Tibial artery (tissue), 4 donors: ENCODE results near the gene THBS2.

Experiments
- DNase-seq, 2 donors: peaks; one replicate each; pipeline ENCODE4 v3.0.0-alpha.2; 2019
- H3K27ac ChIP-seq, 2 donors: fragments of 200-600 bp; sonication (generic) in 1 of 2; 1 replicate in 1 of 2; 2 replicates in 1 of 2; pipeline ENCODE4 v1.5.1; 2018 to 2019; ENCODE audit warnings: mild to moderate bottlenecking in 1 of 2
- H3K27me3 ChIP-seq, 2 donors: fragments of 200-600 bp; sonication (generic) in 1 of 2; one replicate each; pipeline versions ENCODE4 v1.5.1 to v1.6.0; 2016 to 2019
- H3K36me3 ChIP-seq, 3 donors: fragments of 200-600 bp; sonication (generic) in 2 of 3; one replicate each; pipeline ENCODE4 v1.5.1; 2016 to 2019; ENCODE audit warnings: mild to moderate bottlenecking in 2 of 3
- H3K4me1 ChIP-seq, 4 donors: fragments of 200-600 bp; sonication (generic) in 2 of 4; 1 replicate in 3 of 4; 2 replicates in 1 of 4; pipeline ENCODE4 v1.5.1; 2016 to 2019
- H3K4me3 ChIP-seq, 2 donors: fragments of 200-600 bp; sonication (generic) in 1 of 2; 1 replicate in 1 of 2; 2 replicates in 1 of 2; pipeline ENCODE4 v1.5.1; 2018 to 2019; ENCODE audit warnings: mild to moderate bottlenecking in 2 of 2
- H3K9me3 ChIP-seq, 3 donors: fragments of 200-600 bp; sonication (generic) in 1 of 3; one replicate each; pipeline ENCODE4 v1.5.1; 2016 to 2019
- intact Hi-C: fragments of 100-400 bp; cut with DNase I; formaldehyde crosslinking; loops from one replicate; pipeline ENCODE4 v1.15.0; 2023; ENCODE audit warnings: low total_unique reads
- TF ChIP-seq, protein P1 (sequence below), 2 experiments: fragments of 200-600 bp in 1 of 2; fragments of 450-650 bp in 1 of 2; IDR thresholded peaks; one replicate each; pipeline ENCODE4 v1.5.1; 2017 to 2019; ENCODE audit warnings: antibody characterized with exemption in 2 of 2, mild to moderate bottlenecking in 1 of 2, moderate library complexity in 1 of 2

The THBS2 gene

DNA sequence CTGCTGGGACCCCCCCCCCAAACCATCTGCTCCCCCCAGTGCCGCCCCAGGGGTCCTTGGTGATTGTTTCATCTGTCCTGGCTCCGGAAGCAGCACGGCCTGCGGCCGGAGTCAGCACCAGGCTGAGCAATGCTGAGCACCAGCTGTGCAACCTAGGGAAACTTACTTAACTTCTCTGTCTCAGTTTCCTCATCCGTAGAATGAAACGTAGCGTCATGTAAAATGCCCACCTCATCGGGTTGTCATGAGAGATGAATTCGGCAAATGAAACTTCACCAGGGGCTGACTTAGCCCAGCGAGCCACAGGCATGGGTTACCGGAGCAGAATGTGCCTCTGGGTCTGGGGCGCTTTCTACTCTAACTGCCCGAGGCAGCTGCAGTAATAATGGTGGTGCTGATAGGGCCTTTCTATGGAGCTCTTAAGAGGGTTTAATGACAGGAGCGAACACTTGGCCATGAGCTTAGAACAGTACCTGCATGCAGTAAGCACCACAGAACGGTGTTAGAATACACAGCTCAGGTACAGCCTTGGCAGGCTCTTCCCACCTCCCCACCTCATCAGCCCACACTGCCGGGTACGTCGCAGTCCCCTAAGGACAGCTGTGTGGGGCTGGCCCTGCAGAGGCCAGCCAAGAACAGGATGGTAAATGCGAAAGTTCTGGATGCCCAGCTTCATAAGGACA lies 1.7 kb downstream of the THBS2 start:
- peak; percentile 19 to 39 for DNase-seq
- TF ChIP-seq, protein P1, sequence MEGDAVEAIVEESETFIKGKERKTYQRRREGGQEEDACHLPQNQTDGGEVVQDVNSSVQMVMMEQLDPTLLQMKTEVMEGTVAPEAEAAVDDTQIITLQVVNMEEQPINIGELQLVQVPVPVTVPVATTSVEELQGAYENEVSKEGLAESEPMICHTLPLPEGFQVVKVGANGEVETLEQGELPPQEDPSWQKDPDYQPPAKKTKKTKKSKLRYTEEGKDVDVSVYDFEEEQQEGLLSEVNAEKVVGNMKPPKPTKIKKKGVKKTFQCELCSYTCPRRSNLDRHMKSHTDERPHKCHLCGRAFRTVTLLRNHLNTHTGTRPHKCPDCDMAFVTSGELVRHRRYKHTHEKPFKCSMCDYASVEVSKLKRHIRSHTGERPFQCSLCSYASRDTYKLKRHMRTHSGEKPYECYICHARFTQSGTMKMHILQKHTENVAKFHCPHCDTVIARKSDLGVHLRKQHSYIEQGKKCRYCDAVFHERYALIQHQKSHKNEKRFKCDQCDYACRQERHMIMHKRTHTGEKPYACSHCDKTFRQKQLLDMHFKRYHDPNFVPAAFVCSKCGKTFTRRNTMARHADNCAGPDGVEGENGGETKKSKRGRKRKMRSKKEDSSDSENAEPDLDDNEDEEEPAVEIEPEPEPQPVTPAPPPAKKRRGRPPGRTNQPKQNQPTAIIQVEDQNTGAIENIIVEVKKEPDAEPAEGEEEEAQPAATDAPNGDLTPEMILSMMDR (IDR thresholded peaks at IDR 0.05): no peak
- no peaks in the 10 kb centered on the region for H3K27me3 ChIP-seq
- intact Hi-C loops: no loop called here
- H3K9me3 ChIP-seq: no peaks in the 10 kb centered on the region
- peaks cover 18 to 24% (median 20%) of the 10 kb centered on the region in 3 donors for H3K36me3 ChIP-seq
- peak overlapping the region; percentile 51 to 57 for H3K4me3 ChIP-seq
- peak overlapping the region; percentile 70 to 71 for H3K27ac ChIP-seq
- peaks cover 0 to 52% (median 17%) of the 10 kb centered on the region in 4 donors for H3K4me1 ChIP-seq

DNA sequence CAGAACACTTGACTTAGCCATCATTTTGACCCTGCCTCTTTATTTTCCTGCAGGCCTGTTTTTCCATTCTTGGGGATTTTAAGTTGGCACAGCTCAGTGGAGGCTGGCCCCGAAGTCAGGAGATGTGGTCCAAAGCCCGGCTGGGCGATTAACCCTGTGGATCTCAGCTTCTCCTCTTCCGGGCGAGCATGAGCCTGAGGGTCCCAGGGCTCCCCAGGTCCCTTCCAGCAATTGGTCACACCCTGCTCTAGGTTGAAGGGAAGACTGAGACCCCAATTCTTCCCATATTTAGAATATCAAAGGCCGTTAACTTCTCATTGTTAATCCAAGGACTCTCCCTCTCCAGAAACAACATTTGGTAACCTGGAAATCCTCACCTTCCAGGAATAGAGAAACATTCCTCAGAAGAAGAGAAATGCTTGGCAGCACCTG lies 2.3 kb downstream of the THBS2 start:
- intact Hi-C loops: no loop called here
- H3K36me3 ChIP-seq: peaks cover 24 to 29% (median 26%) of the 10 kb centered on the region in 3 donors
- peak in 1 of 2 donors; percentile 23 for DNase-seq
- peak overlapping the region; percentile 70 to 71 for H3K27ac ChIP-seq
- H3K27me3 ChIP-seq: no peaks in the 10 kb centered on the region
- TF ChIP-seq, protein P1 (IDR thresholded peaks at IDR 0.05): no peak
- H3K4me3 ChIP-seq: peak overlapping the region; percentile 51 to 57
- H3K4me1 ChIP-seq: peaks cover 0 to 58% (median 17%) of the 10 kb centered on the region in 4 donors
- no peaks in the 10 kb centered on the region for H3K9me3 ChIP-seq

DNA sequence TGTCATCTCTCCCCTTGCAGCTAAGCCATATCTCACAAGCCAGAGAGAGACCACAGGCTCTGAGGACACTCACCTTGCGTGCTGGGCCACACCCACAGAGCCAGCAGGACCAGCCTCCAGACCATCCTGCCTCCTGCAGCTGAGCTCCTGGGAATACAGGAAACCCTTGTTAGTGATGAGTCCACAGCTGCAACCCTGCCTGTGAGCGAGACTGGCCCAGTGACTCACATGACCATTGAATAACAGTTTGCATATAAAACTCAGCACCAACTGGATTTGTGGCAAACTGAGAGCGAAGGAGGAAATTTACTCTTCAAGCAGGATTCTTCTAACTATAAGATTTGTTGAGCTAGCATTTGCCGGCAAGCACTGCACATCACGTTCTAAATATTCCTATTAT lies 3.0 kb downstream of the THBS2 start:
- intact Hi-C loops: no loop called here
- peak overlapping the region; percentile 70 to 71 for H3K27ac ChIP-seq
- peak overlapping the region; percentile 51 to 57 for H3K4me3 ChIP-seq
- peaks cover 26 to 29% (median 29%) of the 10 kb centered on the region in 3 donors for H3K36me3 ChIP-seq
- TF ChIP-seq, protein P1 (IDR thresholded peaks at IDR 0.05): no peak
- H3K4me1 ChIP-seq: peaks cover 0 to 65% (median 17%) of the 10 kb centered on the region in 4 donors
- DNase-seq: peak; percentile 72 to 85
- H3K9me3 ChIP-seq: no peaks in the 10 kb centered on the region
- H3K27me3 ChIP-seq: no peaks in the 10 kb centered on the region

- H3K27ac ChIP-seq: peak overlapping the region in 1 of 2 donors; percentile 71
- peaks cover 29 to 42% (median 37%) of the 10 kb centered on the region in 3 donors for H3K36me3 ChIP-seq
- no peaks in the 10 kb centered on the region for H3K27me3 ChIP-seq
- H3K4me3 ChIP-seq: no peak overlapping the region
- intact Hi-C loops: no loop called here
- no peaks in the 10 kb centered on the region for H3K9me3 ChIP-seq
- TF ChIP-seq, protein P1 (IDR thresholded peaks at IDR 0.05): no peak
- peak; percentile 16 to 63 for DNase-seq
- H3K4me1 ChIP-seq: peaks cover 0 to 60% (median 13%) of the 10 kb centered on the region in 4 donors
Observed at GRCh38 chr6:169249057-169249456, 4.6 kb downstream of the THBS2 start.

- H3K36me3 ChIP-seq: peaks cover 29 to 42% (median 37%) of the 10 kb centered on the region in 3 donors
- peaks cover 0 to 56% (median 11%) of the 10 kb centered on the region in 4 donors for H3K4me1 ChIP-seq
- H3K4me3 ChIP-seq: no peak overlapping the region
- H3K9me3 ChIP-seq: no peaks in the 10 kb centered on the region
- DNase-seq: peak; percentile 21 to 65
- H3K27me3 ChIP-seq: no peaks in the 10 kb centered on the region
- intact Hi-C loops: no loop called here
- TF ChIP-seq, protein P1 (IDR thresholded peaks at IDR 0.05): no peak
- no peak overlapping the region for H3K27ac ChIP-seq
Observed at GRCh38 chr6:169248521-169248971, 5.1 kb downstream of the THBS2 start.
